SU-DHL-6 (cell line): ENCODE data around the gene RIBC2.

Experiments used
- H2AFZ ChIP-seq: fragments of 200-600 bp; sonication (generic); 2 replicates; pipeline ENCODE4 v1.6.1; 2014; ENCODE audit warnings: low read depth, mild to moderate bottlenecking, moderate library complexity, mixed read lengths, antibody characterized with exemption, low read length; ENCODE audit not compliant: severe bottlenecking
- H3F3A ChIP-seq: fragments of 200-600 bp; shearing (Covaris generic); 2 replicates; pipeline ENCODE4 v1.6.0; 2016; ENCODE audit warnings: antibody characterized with exemption, mild to moderate bottlenecking; ENCODE audit not compliant: insufficient read depth
- H3K27ac ChIP-seq: fragments of 200-600 bp; sonication (generic); 2 replicates; pipeline ENCODE4 v1.5.1; 2016; ENCODE audit warnings: low read depth, mild to moderate bottlenecking, low read length, moderate library complexity, mixed read lengths
- H3K27me3 ChIP-seq: fragments of 200-600 bp; sonication (generic), shearing (Covaris generic); 2 replicates; pipeline ENCODE4 v1.6.0; 2014; ENCODE audit warnings: mild to moderate bottlenecking, low read length
- H3K36me3 ChIP-seq: fragments of 200-600 bp; sonication (generic); 2 replicates; pipeline ENCODE4 v1.6.1; 2014; ENCODE audit warnings: mild to moderate bottlenecking, low read length, mixed read lengths
- H3K4me2 ChIP-seq: fragments of 300-600, 200-600 bp; shearing (Covaris generic), sonication (generic); 2 replicates; pipeline ENCODE4 v1.6.0; 2014; ENCODE audit warnings: low read length, low read depth, mild to moderate bottlenecking; ENCODE audit not compliant: poor library complexity, severe bottlenecking
- H3K4me3 ChIP-seq: fragments of 200-600 bp; sonication (generic); 2 replicates; pipeline ENCODE4 v1.5.1; 2014; ENCODE audit warnings: antibody characterized with exemption, low read length, mild to moderate bottlenecking, mixed read lengths; ENCODE audit not compliant: insufficient read depth, poor library complexity, severe bottlenecking
- H3K79me2 ChIP-seq: fragments of 200-600 bp; sonication (generic); 2 replicates; pipeline ENCODE4 v1.6.1; 2014; ENCODE audit warnings: mild to moderate bottlenecking, low read length, moderate library complexity; ENCODE audit not compliant: insufficient read depth
- H3K9ac ChIP-seq: fragments of 200-600 bp; sonication (generic); 2 replicates; pipeline ENCODE4 v1.7.0; 2014; ENCODE audit warnings: mild to moderate bottlenecking, low read length
- H3K9me2 ChIP-seq: fragments of 200-600 bp; sonication (generic); replicated peaks from 2 replicates; pipeline ENCODE4 v1.6.1; 2014; ENCODE audit warnings: low read length; ENCODE audit not compliant: insufficient read depth
- H3K9me3 ChIP-seq: fragments of 200-600 bp; sonication (generic); 2 replicates; pipeline ENCODE4 v1.6.1; 2014; ENCODE audit warnings: low read length, mixed read lengths; ENCODE audit not compliant: insufficient read depth
- H4K20me1 ChIP-seq: fragments of 200-600 bp; sonication (generic); 2 replicates; pipeline ENCODE4 v1.6.1; 2014; ENCODE audit warnings: low read depth, mild to moderate bottlenecking, antibody characterized with exemption, low read length, moderate library complexity, mixed read lengths
- EZH2phosphoT487 ChIP-seq: fragments of 200-600 bp; sonication (generic), shearing (Covaris generic); conservative IDR thresholded peaks from 2 replicates; pipeline ENCODE4 v1.6.1; 2018; ENCODE audit warnings: mild to moderate bottlenecking, antibody characterized with exemption, low read length, moderate library complexity, mixed read lengths
- TF ChIP-seq, protein P1 (sequence below): fragments of 200-600 bp; sonication (generic); IDR thresholded peaks from one replicate; pipeline ENCODE4 v1.5.1; 2017; ENCODE audit warnings: antibody characterized with exemption, mild to moderate bottlenecking, low read length, moderate library complexity; ENCODE audit not compliant: insufficient read depth, poor library complexity, severe bottlenecking

The RIBC2 gene

DNA sequence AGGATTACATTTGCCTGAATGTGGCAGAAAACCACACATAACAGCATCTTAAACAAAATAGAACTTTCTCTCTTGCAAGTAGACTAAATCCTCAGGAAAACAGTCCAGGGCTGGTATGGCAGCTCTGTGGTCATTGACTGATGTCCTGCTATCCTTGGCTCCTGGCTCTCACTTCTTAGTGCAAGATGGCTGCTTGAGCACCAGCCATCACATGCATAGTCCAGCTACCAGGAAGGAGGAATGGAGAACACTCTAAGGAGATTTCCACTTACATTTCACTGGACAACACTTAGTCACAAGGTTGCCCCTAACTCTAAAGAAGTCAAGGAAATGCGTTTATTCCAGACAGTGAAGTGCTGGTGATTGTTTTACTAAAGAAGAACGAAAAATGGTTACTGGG lies 13.6 kb downstream of the RIBC2 start:
- Histone ChIP-seq H3K9me3 (no peaks in the 10 kb centered on the region; the same call in 1 of the 2 replicates), H3K27ac (no peak overlapping the region), H3K4me3 (no peak overlapping the region), H3K9me2 (no peaks in the 10 kb centered on the region), H3F3A (no peaks in the 10 kb centered on the region), H3K36me3 (no peaks in the 10 kb centered on the region), H3K27me3 (no peaks in the 10 kb centered on the region), H3K79me2 (no peaks in the 10 kb centered on the region), H4K20me1 (no peaks in the 10 kb centered on the region), H2AFZ (no peak overlapping the region), H3K9ac (no peak overlapping the region), H3K4me2 (no peak overlapping the region)
- TF ChIP-seq EZH2phosphoT487, result no peak
- TF ChIP-seq, protein P1, sequence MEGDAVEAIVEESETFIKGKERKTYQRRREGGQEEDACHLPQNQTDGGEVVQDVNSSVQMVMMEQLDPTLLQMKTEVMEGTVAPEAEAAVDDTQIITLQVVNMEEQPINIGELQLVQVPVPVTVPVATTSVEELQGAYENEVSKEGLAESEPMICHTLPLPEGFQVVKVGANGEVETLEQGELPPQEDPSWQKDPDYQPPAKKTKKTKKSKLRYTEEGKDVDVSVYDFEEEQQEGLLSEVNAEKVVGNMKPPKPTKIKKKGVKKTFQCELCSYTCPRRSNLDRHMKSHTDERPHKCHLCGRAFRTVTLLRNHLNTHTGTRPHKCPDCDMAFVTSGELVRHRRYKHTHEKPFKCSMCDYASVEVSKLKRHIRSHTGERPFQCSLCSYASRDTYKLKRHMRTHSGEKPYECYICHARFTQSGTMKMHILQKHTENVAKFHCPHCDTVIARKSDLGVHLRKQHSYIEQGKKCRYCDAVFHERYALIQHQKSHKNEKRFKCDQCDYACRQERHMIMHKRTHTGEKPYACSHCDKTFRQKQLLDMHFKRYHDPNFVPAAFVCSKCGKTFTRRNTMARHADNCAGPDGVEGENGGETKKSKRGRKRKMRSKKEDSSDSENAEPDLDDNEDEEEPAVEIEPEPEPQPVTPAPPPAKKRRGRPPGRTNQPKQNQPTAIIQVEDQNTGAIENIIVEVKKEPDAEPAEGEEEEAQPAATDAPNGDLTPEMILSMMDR, result no peak

DNA sequence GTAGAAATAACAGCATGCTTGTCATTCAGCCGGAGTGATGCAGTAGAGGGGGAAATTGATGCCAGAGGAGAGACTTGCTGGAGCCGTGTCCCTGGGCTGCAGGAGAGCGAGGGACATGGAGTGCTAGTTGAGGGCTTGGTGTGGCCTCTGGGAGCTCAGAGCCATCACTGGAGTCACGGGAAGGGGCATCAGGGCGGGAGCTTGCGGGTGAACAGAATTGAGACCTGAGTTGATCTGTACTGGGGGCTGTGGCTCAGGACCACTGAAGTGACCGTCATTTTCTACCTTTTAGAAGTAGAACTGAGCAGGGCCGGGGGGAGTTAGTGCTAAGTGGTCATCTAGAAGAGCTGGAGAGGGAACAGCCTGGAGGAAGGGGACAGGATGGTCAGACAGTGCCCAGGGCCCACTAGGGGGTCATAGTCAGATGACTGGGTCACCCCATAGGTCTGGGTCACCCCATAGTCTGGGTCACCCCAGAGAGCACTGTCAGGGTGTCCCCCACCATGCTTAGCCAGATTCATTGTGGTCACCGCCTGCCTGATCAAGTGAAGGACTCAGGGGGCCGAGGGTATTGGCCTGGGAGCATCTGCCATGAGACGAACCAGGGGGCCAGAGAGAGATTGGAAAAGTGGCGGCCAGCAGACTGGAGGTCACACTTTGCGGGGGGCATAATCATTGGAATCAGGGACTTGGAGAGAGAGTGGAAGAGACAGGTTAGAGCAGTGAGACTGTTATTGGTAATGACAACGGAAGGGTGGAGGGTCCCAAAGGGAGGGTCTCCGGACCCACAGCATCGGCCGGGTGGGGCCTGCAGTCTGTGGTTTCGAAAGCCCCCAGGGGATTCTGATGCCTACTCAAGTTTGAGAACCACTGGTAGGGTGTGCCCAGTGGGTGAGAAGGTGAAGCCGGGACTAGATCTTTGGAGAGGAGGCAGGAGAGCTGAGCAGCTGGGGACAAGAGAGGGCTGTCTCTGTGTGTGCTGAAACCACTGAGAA lies 15.2 kb downstream of the RIBC2 start:
- Histone ChIP-seq H3K9me3 (no peaks in the 10 kb centered on the region; the same call in 1 of the 2 replicates), H3K27ac (no peak overlapping the region), H3K79me2 (no peaks in the 10 kb centered on the region), H2AFZ (no peak overlapping the region), H3F3A (no peaks in the 10 kb centered on the region), H3K9ac (no peak overlapping the region), H3K4me2 (no peak overlapping the region), H4K20me1 (no peaks in the 10 kb centered on the region), H3K27me3 (no peaks in the 10 kb centered on the region), H3K9me2 (no peaks in the 10 kb centered on the region), H3K36me3 (no peaks in the 10 kb centered on the region), H3K4me3 (no peak overlapping the region)
- TF ChIP-seq, protein P1, result no peak
- TF ChIP-seq EZH2phosphoT487, result no peak

DNA sequence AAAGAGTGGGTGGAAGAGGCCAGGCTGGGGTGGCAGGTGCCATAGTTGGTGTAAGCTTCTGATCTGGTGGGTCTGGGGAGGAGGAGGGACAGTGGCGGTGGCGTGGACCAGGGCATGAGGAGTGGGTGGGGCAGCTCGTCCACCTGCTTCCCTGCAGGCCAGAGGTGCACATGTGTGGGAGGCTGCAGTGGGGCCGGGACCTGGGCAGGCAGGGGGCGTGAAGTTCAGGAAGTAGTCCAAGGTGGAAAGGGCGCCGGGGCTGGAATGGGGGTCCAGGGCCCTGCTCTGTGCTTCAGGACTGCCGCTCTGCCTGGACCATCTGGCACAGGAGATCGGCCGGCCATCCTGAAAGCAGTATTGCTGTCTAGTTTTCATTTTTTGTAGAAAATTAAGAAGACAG lies 15.9 kb downstream of the RIBC2 start:
- no peak overlapping the region for H3K9ac ChIP-seq
- no peak overlapping the region for H3K4me3 ChIP-seq
- TF ChIP-seq, protein P1, result no peak
- H3K9me2 ChIP-seq, result no peaks in the 10 kb centered on the region
- H3K27ac ChIP-seq, result no peak overlapping the region
- no peaks in the 10 kb centered on the region for H3K27me3 ChIP-seq
- no peak overlapping the region for H3K4me2 ChIP-seq
- H3F3A ChIP-seq, result no peaks in the 10 kb centered on the region
- no peaks in the 10 kb centered on the region; the same call in 1 of the 2 replicates for H3K9me3 ChIP-seq
- H4K20me1 ChIP-seq, result no peaks in the 10 kb centered on the region
- no peak overlapping the region for H2AFZ ChIP-seq
- no peaks in the 10 kb centered on the region for H3K36me3 ChIP-seq
- H3K79me2 ChIP-seq, result no peaks in the 10 kb centered on the region
